Tibial nerve (tissue), 3 donors: ENCODE measurements around the gene CHCHD1.

Source experiments
- POLR2A ChIP-seq, 2 donors: fragments of 450-650 bp; IDR thresholded peaks; one replicate each; pipeline ENCODE4 v1.6.1; 2017; ENCODE audit warnings: antibody characterized with exemption in 2 of 2, mild to moderate bottlenecking in 2 of 2, moderate library complexity in 2 of 2
- TF ChIP-seq, protein P1 (sequence below), 5 experiments: fragments of 200-600 bp in 3 of 5; fragments of 450-650 bp in 2 of 5; sonication (generic) in 3 of 5; IDR thresholded peaks; one replicate each; pipeline ENCODE4 v1.5.1; 2016 to 2019; ENCODE audit warnings: antibody characterized with exemption in 5 of 5, mild to moderate bottlenecking in 3 of 5, moderate library complexity in 2 of 5

- no peak for TF ChIP-seq POLR2A (IDR thresholded peaks at IDR 0.05)
- TF ChIP-seq, protein P1, sequence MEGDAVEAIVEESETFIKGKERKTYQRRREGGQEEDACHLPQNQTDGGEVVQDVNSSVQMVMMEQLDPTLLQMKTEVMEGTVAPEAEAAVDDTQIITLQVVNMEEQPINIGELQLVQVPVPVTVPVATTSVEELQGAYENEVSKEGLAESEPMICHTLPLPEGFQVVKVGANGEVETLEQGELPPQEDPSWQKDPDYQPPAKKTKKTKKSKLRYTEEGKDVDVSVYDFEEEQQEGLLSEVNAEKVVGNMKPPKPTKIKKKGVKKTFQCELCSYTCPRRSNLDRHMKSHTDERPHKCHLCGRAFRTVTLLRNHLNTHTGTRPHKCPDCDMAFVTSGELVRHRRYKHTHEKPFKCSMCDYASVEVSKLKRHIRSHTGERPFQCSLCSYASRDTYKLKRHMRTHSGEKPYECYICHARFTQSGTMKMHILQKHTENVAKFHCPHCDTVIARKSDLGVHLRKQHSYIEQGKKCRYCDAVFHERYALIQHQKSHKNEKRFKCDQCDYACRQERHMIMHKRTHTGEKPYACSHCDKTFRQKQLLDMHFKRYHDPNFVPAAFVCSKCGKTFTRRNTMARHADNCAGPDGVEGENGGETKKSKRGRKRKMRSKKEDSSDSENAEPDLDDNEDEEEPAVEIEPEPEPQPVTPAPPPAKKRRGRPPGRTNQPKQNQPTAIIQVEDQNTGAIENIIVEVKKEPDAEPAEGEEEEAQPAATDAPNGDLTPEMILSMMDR (IDR thresholded peaks at IDR 0.05), result no peak
These were observed 35.3 kb downstream of the CHCHD1 start for GRCh38 chr10:73816917-73817729.
